Tibial nerve (tissue), 3 donors: ENCODE data around the gene PRMT1.

ENCODE experiments used
- CTCF ChIP-seq, 5 experiments: fragments of 200-600 bp in 3 of 5; fragments of 450-650 bp in 2 of 5; sonication (generic) in 3 of 5; IDR thresholded peaks; one replicate each; pipeline ENCODE4 v1.5.1; 2016 to 2019; ENCODE audit warnings: antibody characterized with exemption in 5 of 5, mild to moderate bottlenecking in 3 of 5, moderate library complexity in 2 of 5
- POLR2A ChIP-seq, 2 donors: fragments of 450-650 bp; IDR thresholded peaks; one replicate each; pipeline ENCODE4 v1.6.1; 2017; ENCODE audit warnings: antibody characterized with exemption in 2 of 2, mild to moderate bottlenecking in 2 of 2, moderate library complexity in 2 of 2

GRCh38 chr19:49688531-49689132, 11.6 kb downstream of the PRMT1 start:
- TF ChIP-seq CTCF (IDR thresholded peaks at IDR 0.05) (no peak), POLR2A (IDR thresholded peaks at IDR 0.05) (no peak)
